Endodermal cell (in vitro differentiated cells): ENCODE measurements around the gene MCTP1. TPM values are rescaled to one million over a fixed set of nuclear protein-coding genes. Genes with fewer than 3 reads are reported as not detected.

Source experiments
- DNase-seq: peaks from one replicate; pipeline ENCODE4 v3.0.0-alpha.2; 2017
- H3K27ac ChIP-seq: 2 replicates; pipeline ENCODE4 v1.5.1; 2013; ENCODE audit warnings: mild to moderate bottlenecking, low read depth, low read length, moderate library complexity
- H3K27me3 ChIP-seq: 2 replicates; pipeline ENCODE4 v1.6.1; 2013; ENCODE audit warnings: mild to moderate bottlenecking, low read length, moderate library complexity; ENCODE audit not compliant: insufficient read depth, control insufficient read depth, poor library complexity, severe bottlenecking
- H3K36me3 ChIP-seq: 2 replicates; pipeline ENCODE4 v1.7.0; 2013; ENCODE audit warnings: mild to moderate bottlenecking, low read length, moderate library complexity; ENCODE audit not compliant: control insufficient read depth, insufficient read depth
- H3K4me1 ChIP-seq: one replicate; pipeline ENCODE4 v1.7.0; 2013; ENCODE audit warnings: low read length; ENCODE audit not compliant: control insufficient read depth, insufficient read depth
- H3K4me3 ChIP-seq: 2 replicates; pipeline ENCODE4 v1.5.1; 2013; ENCODE audit warnings: mild to moderate bottlenecking, low read length, moderate library complexity
- H3K9ac ChIP-seq: 2 replicates; pipeline ENCODE4 v1.6.1; 2013; ENCODE audit warnings: mild to moderate bottlenecking, low read length, moderate library complexity; ENCODE audit not compliant: poor library complexity, severe bottlenecking; ENCODE audit errors: extremely low read depth
- H3K9me3 ChIP-seq: 2 replicates; pipeline ENCODE4 v1.6.1; 2013; ENCODE audit warnings: mild to moderate bottlenecking, low read length, moderate library complexity; ENCODE audit not compliant: control insufficient read depth
- H3K27ac Mint-ChIP-seq: 2 replicates; pipeline ENCODE4 v1.8.0; 2020; ENCODE audit warnings: mixed read lengths
- H3K27me3 Mint-ChIP-seq: 2 replicates; pipeline ENCODE4 v1.8.0; 2021; ENCODE audit warnings: mild to moderate bottlenecking, mixed read lengths; ENCODE audit not compliant: insufficient read depth
- H3K36me3 Mint-ChIP-seq: 2 replicates; pipeline ENCODE4 v1.8.0; 2020; ENCODE audit warnings: low read depth, mixed read lengths
- H3K4me1 Mint-ChIP-seq: 2 replicates; pipeline ENCODE4 v1.8.0; 2020; ENCODE audit warnings: mixed read lengths
- H3K4me3 Mint-ChIP-seq: 2 replicates; pipeline ENCODE4 v1.8.0; 2020; ENCODE audit warnings: mild to moderate bottlenecking, moderate library complexity, mixed read lengths
- H3K9me3 Mint-ChIP-seq: 2 replicates; pipeline ENCODE4 v1.8.0; 2020; ENCODE audit warnings: mild to moderate bottlenecking, mixed read lengths
- CTCF ChIP-seq: fragments of 200-600 bp; sonication (generic); conservative IDR thresholded peaks from 2 replicates; pipeline ENCODE4 v1.5.0; 2021; ENCODE audit warnings: antibody characterized with exemption, mild to moderate bottlenecking
- WGBS, 2 experiments: methylation state at CpG; one replicate each; pipeline versions ENCODE4 v1.1.5 to v1.1.7; 2013; ENCODE audit warnings: missing lambda C conversion rate in 2 of 2, mixed read lengths in 1 of 2; ENCODE audit not compliant: insufficient coverage in 1 of 2, insufficient read length in 1 of 2; 5-methylcytosine and 5-hydroxymethylcytosine counted together
- total RNA-seq, 2 donors: library from RNA; stranded (reverse); fragmentation: NEBNext Ultra II Directional in 1 of 2; extraction: Animal tissue kit (Norgen Biotek cat#: 25700) in 1 of 2; gene quantifications; 2 replicates in 1 of 2; 3 replicates in 1 of 2; pipeline ENCODE4 v1.2.1, GENCODE V29; 2021

Gene MCTP1
- total RNA-seq, 2 donors from 2014 or later = 0.71 to 3.7 TPM

GRCh38 chr5:94992325-94992724 is 292.6 kb downstream of the MCTP1 start:
- Histone ChIP-seq H3K4me1 (no peaks in the 10 kb centered on the region), H3K4me3 (no peak overlapping the region), H3K9ac (no peak overlapping the region), H3K27ac (no peak overlapping the region), H3K9me3 (no peaks in the 10 kb centered on the region), H3K36me3 (no peaks in the 10 kb centered on the region), H3K27me3 (no peaks in the 10 kb centered on the region)
- H3K27me3 Mint-ChIP-seq = no peaks in the 10 kb centered on the region
- no peak overlapping the region for H3K4me3 Mint-ChIP-seq
- no peak overlapping the region for H3K27ac Mint-ChIP-seq
- DNase-seq = no peak
- 97 to 100% methylated on average over 1 to 2 of the region's 2 CpGs for WGBS, 2 experiments
- TF ChIP-seq CTCF = no peak
- H3K4me1 Mint-ChIP-seq = peaks cover 16% of the 10 kb centered on the region
- H3K9me3 Mint-ChIP-seq = no peaks in the 10 kb centered on the region
- H3K36me3 Mint-ChIP-seq = no peaks in the 10 kb centered on the region

- no peaks in the 10 kb centered on the region for H3K36me3 ChIP-seq
- no peak overlapping the region for H3K27ac ChIP-seq
- Mint-ChIP-seq H3K9me3 (no peaks in the 10 kb centered on the region), H3K27ac (no peak overlapping the region), H3K27me3 (no peaks in the 10 kb centered on the region), H3K36me3 (no peaks in the 10 kb centered on the region), H3K4me3 (no peak overlapping the region), H3K4me1 (no peaks in the 10 kb centered on the region)
- no peak for TF ChIP-seq CTCF
- WGBS, 2 experiments = 50 to 73% methylated on average over 2 to 4 of the region's 4 CpGs
- no peak overlapping the region for H3K4me3 ChIP-seq
- H3K9me3 ChIP-seq = no peaks in the 10 kb centered on the region
- no peaks in the 10 kb centered on the region for H3K27me3 ChIP-seq
- H3K4me1 ChIP-seq = no peaks in the 10 kb centered on the region
- H3K9ac ChIP-seq = no peak overlapping the region
- no peak for DNase-seq
These were observed 300.9 kb downstream of the MCTP1 start for GRCh38 chr5:94983861-94984535.

DNA sequence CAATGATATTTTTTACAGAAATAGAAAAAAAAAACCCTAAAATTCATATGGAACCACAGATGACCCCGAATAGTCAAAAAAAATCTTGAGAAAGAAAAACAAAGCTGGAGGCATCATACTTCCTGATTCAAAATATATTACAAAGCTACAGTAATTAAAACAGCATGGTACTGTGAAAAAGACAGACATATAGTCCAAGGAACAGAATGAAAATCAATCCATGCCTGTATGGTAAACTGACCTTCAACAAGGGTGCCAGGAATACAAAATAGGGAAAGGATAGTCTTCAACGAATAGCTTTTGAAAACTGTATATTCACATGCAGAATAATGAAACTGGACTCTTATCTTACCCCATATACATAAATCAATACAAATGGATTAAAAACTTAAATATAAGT is 307.5 kb downstream of the MCTP1 start:
- Mint-ChIP-seq H3K4me3 (no peak overlapping the region), H3K4me1 (no peaks in the 10 kb centered on the region), H3K9me3 (peaks cover 15% of the 10 kb centered on the region), H3K27ac (no peak overlapping the region), H3K36me3 (no peaks in the 10 kb centered on the region), H3K27me3 (no peaks in the 10 kb centered on the region)
- H3K9ac ChIP-seq = no peak overlapping the region
- H3K4me3 ChIP-seq = no peak overlapping the region
- no peaks in the 10 kb centered on the region for H3K27me3 ChIP-seq
- no peaks in the 10 kb centered on the region for H3K4me1 ChIP-seq
- TF ChIP-seq CTCF = no peak
- DNase-seq = no peak
- peaks cover 7% of the 10 kb centered on the region for H3K9me3 ChIP-seq
- 0% methylated on average over 1 to 2 of the region's 2 CpGs for WGBS, 2 experiments
- no peak overlapping the region for H3K27ac ChIP-seq
- H3K36me3 ChIP-seq = no peaks in the 10 kb centered on the region
